CD4-positive, alpha-beta T cell (primary cell): ENCODE results near the gene PODN. TPM values are rescaled to one million over a fixed set of nuclear protein-coding genes. Genes with fewer than 3 reads are reported as not detected.

Experiments used
- ATAC-seq: fragments of 200-7000 bp; cut with Tn5 transposase; one replicate; pipeline ENCODE4 v1.10.0; 2022; ENCODE audit warnings: mild to moderate bottlenecking; ENCODE audit not compliant: poor library complexity
- CTCF ChIA-PET: fragments of 350-600 bp; sonication (Branson Sonifier 250); formaldehyde crosslinking; loops from one replicate; lab custom pipeline; 2021; ENCODE audit warnings: antibody characterized with exemption, inconsistent platforms; lab: Charles Lee
- POLR2A ChIA-PET: fragments of 350-600 bp; sonication (Branson Sonifier 250); formaldehyde crosslinking; loops from one replicate; lab custom pipeline; 2021; ENCODE audit warnings: antibody characterized with exemption, inconsistent platforms; lab: Charles Lee
- DNase-seq, 14 experiments: peaks; one replicate each; pipeline ENCODE4 v3.0.0-alpha.2; 2013 to 2020; ENCODE audit warnings: mixed read lengths in 2 of 14
- H3K27ac ChIP-seq, 2 donors: one replicate each; pipeline versions ENCODE4 v1.5.1 to v1.7.0; 2013; ENCODE audit warnings: low read length in 2 of 2, low read depth in 1 of 2, mild to moderate bottlenecking in 1 of 2
- H3K27me3 ChIP-seq, 2 experiments: 1 replicate in 1 of 2; 2 replicates in 1 of 2; pipeline versions ENCODE4 v1.6.1 to v1.7.0; 2013; ENCODE audit warnings: low read length in 2 of 2, control low read depth in 1 of 2, mild to moderate bottlenecking in 1 of 2, moderate library complexity in 1 of 2; ENCODE audit not compliant: insufficient read depth in 2 of 2, control insufficient read depth in 1 of 2
- H3K36me3 ChIP-seq: one replicate; pipeline ENCODE4 v1.6.1; 2013; ENCODE audit warnings: low read length, control low read depth; ENCODE audit not compliant: insufficient read depth
- H3K4me1 ChIP-seq: one replicate; pipeline ENCODE4 v1.6.1; 2013; ENCODE audit warnings: low read length, control low read depth; ENCODE audit not compliant: insufficient read depth
- H3K4me3 ChIP-seq: one replicate; pipeline ENCODE4 v1.5.1; 2013; ENCODE audit warnings: mild to moderate bottlenecking, low read length, moderate library complexity
- H3K9me3 ChIP-seq, 2 experiments: 1 replicate in 1 of 2; 2 replicates in 1 of 2; pipeline versions ENCODE4 v1.6.1 to v1.7.0; 2013; ENCODE audit warnings: low read length in 2 of 2, mild to moderate bottlenecking in 2 of 2, control low read depth in 1 of 2, moderate library complexity in 1 of 2; ENCODE audit not compliant: control insufficient read depth in 1 of 2, insufficient read depth in 1 of 2
- H3K27ac Mint-ChIP-seq: one replicate; pipeline ENCODE4 v1.8.0; 2020; ENCODE audit warnings: mixed read lengths
- H3K27me3 Mint-ChIP-seq: one replicate; pipeline ENCODE4 v1.8.0; 2021; ENCODE audit warnings: mixed read lengths
- H3K36me3 Mint-ChIP-seq: one replicate; pipeline ENCODE4 v1.8.0; 2021; ENCODE audit warnings: low read depth, mixed read lengths
- H3K4me1 Mint-ChIP-seq: one replicate; pipeline ENCODE4 v1.8.0; 2021; ENCODE audit warnings: low read depth, mixed read lengths
- H3K4me3 Mint-ChIP-seq: one replicate; pipeline ENCODE4 v1.8.0; 2020; ENCODE audit warnings: mild to moderate bottlenecking, mixed read lengths
- H3K9me3 Mint-ChIP-seq: one replicate; pipeline ENCODE4 v1.8.0; 2020; ENCODE audit warnings: mixed read lengths
- CTCF ChIP-seq: fragments of 200-600 bp; IDR thresholded peaks from one replicate; pipeline ENCODE4 v1.8.0; 2022; ENCODE audit warnings: antibody characterized with exemption, mild to moderate bottlenecking
- intact Hi-C, 2 experiments: fragments of 100-400 bp; cut with DNase I in 1 of 2; cut with micrococcal nuclease in 1 of 2; formaldehyde crosslinking; loops; one replicate each; pipeline versions ENCODE4 v1.15.1 to v1.9.0; 2023 to 2025; cut with DNase I, micrococcal nuclease
- total RNA-seq, 174 experiments: library from RNA in 2 of 174; stranded (reverse) in 2 of 174; gene quantifications; one replicate each; pipeline ENCODE4 v1.2.3 and lab custom pipeline; 2021 to 2026

Gene PODN
- total RNA-seq, 2 experiments from 2014 or later, result not detected

- peaks cover 0 to 3% of the 10 kb centered on the region in 2 experiments for H3K27me3 ChIP-seq
- ATAC-seq, result no peak
- Mint-ChIP-seq H3K4me3 (no peak overlapping the region), H3K27ac (no peak overlapping the region), H3K27me3 (no peaks in the 10 kb centered on the region), H3K9me3 (no peaks in the 10 kb centered on the region), H3K4me1 (no peaks in the 10 kb centered on the region), H3K36me3 (no peaks in the 10 kb centered on the region)
- DNase-seq, result no peak
- no peaks in the 10 kb centered on the region for H3K36me3 ChIP-seq
- intact Hi-C loops, result no loop called here
- H3K4me1 ChIP-seq, result no peaks in the 10 kb centered on the region
- ChIA-PET POLR2A (no interaction called here), CTCF (no interaction called here)
- H3K4me3 ChIP-seq, result no peak overlapping the region
- peaks cover 0 to 4% of the 10 kb centered on the region in 2 experiments for H3K9me3 ChIP-seq
- no peak overlapping the region for H3K27ac ChIP-seq
- TF ChIP-seq CTCF, result no peak
Measured at GRCh38 chr1:53122201-53122885, 60.3 kb downstream of the PODN start.

GRCh38 chr1:53122961-53123413, 61.0 kb downstream of the PODN start:
- no peak overlapping the region for H3K27ac ChIP-seq
- TF ChIP-seq CTCF, result no peak
- no peaks in the 10 kb centered on the region for H3K36me3 ChIP-seq
- Mint-ChIP-seq H3K27me3 (no peaks in the 10 kb centered on the region), H3K4me3 (no peak overlapping the region), H3K9me3 (no peaks in the 10 kb centered on the region), H3K4me1 (no peaks in the 10 kb centered on the region), H3K27ac (no peak overlapping the region), H3K36me3 (no peaks in the 10 kb centered on the region)
- DNase-seq, result no peak
- no peaks in the 10 kb centered on the region for H3K4me1 ChIP-seq
- no peak for ATAC-seq
- H3K27me3 ChIP-seq, result peaks cover 0 to 3% of the 10 kb centered on the region in 2 experiments
- peaks cover 0 to 4% of the 10 kb centered on the region in 2 experiments for H3K9me3 ChIP-seq
- CTCF ChIA-PET, result no interaction called here
- intact Hi-C loops, result no loop called here
- no peak overlapping the region for H3K4me3 ChIP-seq
- POLR2A ChIA-PET, result no interaction called here

DNA sequence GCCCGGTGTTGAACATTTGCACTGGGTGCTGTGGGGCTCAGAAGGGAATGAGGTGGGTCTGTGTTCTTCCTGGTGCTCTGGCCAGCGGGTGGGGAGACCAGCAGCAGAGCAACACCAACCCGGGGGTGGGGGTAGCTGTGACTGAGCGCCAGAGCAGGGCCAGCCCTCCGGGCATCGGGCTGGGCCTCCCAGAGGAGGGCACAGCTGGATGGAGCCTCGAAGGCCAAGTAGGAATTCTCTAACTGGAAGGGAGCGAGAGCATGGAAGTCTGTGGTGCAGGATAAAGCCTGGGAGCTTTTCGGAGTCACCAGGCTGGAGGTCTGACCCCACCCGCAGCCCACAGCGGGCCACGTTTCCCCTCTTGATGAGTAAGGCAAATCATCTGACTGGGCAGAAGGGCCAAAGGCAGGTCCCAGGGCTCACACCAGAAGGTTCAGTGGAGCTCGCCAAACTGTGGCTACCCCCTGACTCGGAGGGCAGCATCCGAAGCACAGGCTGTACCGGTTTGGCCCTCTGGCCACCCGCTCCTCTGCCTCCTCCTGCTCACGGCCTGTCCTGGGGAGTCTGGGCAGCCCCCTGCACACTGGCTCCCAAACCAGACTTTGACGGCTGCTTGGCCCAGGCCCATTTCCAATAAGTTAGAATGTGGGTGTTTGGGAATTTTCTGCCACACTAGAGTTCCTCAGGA, 61.6 kb downstream of the PODN start:
- H3K27me3 Mint-ChIP-seq, result no peaks in the 10 kb centered on the region
- H3K27ac ChIP-seq, result no peak overlapping the region
- ATAC-seq, result no peak
- intact Hi-C loops, result no loop called here
- H3K4me3 Mint-ChIP-seq, result no peak overlapping the region
- H3K27ac Mint-ChIP-seq, result no peak overlapping the region
- H3K27me3 ChIP-seq, result peaks cover 0 to 3% of the 10 kb centered on the region in 2 experiments
- no peak overlapping the region for H3K4me3 ChIP-seq
- no peaks in the 10 kb centered on the region for H3K36me3 Mint-ChIP-seq
- no peaks in the 10 kb centered on the region for H3K4me1 ChIP-seq
- DNase-seq, result no peak
- POLR2A ChIA-PET, result no interaction called here
- peaks cover 0 to 4% of the 10 kb centered on the region in 2 experiments for H3K9me3 ChIP-seq
- H3K36me3 ChIP-seq, result no peaks in the 10 kb centered on the region
- H3K4me1 Mint-ChIP-seq, result no peaks in the 10 kb centered on the region
- no peak for TF ChIP-seq CTCF
- H3K9me3 Mint-ChIP-seq, result no peaks in the 10 kb centered on the region
- CTCF ChIA-PET, result no interaction called here
